HL-60 (cell line): Measurements from ENCODE around the gene EPHA6.
A peak's percentile ranks its signal among the peaks of the same experiment; 100 is the strongest.

Experiments
- CTCF ChIP-seq: IDR thresholded peaks from one replicate; pipeline ENCODE4 v1.5.1; 2011; ENCODE audit warnings: low read length, control low read depth, inconsistent platforms; ENCODE audit not compliant: insufficient read depth
- GABPA ChIP-seq: IDR thresholded peaks from 2 replicates; pipeline ENCODE4 v1.6.1; 2012; ENCODE audit warnings: low read depth
- POLR2AphosphoS5 ChIP-seq: IDR thresholded peaks from 2 replicates; pipeline ENCODE4 v1.6.1; 2012; ENCODE audit warnings: low read depth
- REST ChIP-seq: IDR thresholded peaks from 2 replicates; pipeline ENCODE4 v1.6.1; 2012; ENCODE audit warnings: low read depth; ENCODE audit not compliant: insufficient replicate concordance

- peak; percentile 57 for TF ChIP-seq CTCF
- no peak for TF ChIP-seq POLR2AphosphoS5
- TF ChIP-seq GABPA = no peak
- TF ChIP-seq REST = no peak
Observed at GRCh38 chr3:97793420-97794019, 979.1 kb downstream of the EPHA6 start.
